ENCODE results near the gene CCDC148. TPM values are rescaled to one million over a fixed set of nuclear protein-coding genes. Genes with fewer than 3 reads are reported as not detected.

The CCDC148 gene
- total RNA-seq, 1 donor from 2014 or later: 0.36 TPM

- H3K4me1 Mint-ChIP-seq (ENCODE audit: low read depth): no peaks in the 10 kb centered on the region
- peaks cover 10% of the 10 kb centered on the region for H3K27me3 Mint-ChIP-seq (ENCODE audit: insufficient read depth)
- intact Hi-C loops (cut with micrococcal nuclease): no loop called here
- H3K9me3 Mint-ChIP-seq: no peaks in the 10 kb centered on the region
- H3K4me3 Mint-ChIP-seq: no peak overlapping the region
- H3K36me3 Mint-ChIP-seq (ENCODE audit: low read depth): no peaks in the 10 kb centered on the region
- DNase-seq (ENCODE audit: low spot score): no peak
- no peak overlapping the region for H3K27ac Mint-ChIP-seq
These were observed 53.9 kb downstream of the CCDC148 start for GRCh38 chr2:158402665-158403064.

- Mint-ChIP-seq H3K27ac (no peak overlapping the region), H3K4me3 (no peak overlapping the region), H3K9me3 (peaks cover under 1% of the 10 kb centered on the region), H3K36me3 (ENCODE audit: low read depth) (no peaks in the 10 kb centered on the region), H3K4me1 (ENCODE audit: low read depth) (peaks cover 9% of the 10 kb centered on the region), H3K27me3 (ENCODE audit: insufficient read depth) (peaks cover 8% of the 10 kb centered on the region)
- no peak for DNase-seq (ENCODE audit: low spot score)
- intact Hi-C loops (cut with micrococcal nuclease): no loop called here
These were observed 61.4 kb downstream of the CCDC148 start for GRCh38 chr2:158395166-158395565.

GRCh38 chr2:158394453-158394852 is 62.1 kb downstream of the CCDC148 start:
- Mint-ChIP-seq H3K27ac (no peak overlapping the region), H3K4me1 (ENCODE audit: low read depth) (peaks cover 9% of the 10 kb centered on the region), H3K27me3 (ENCODE audit: insufficient read depth) (peaks cover 8% of the 10 kb centered on the region), H3K36me3 (ENCODE audit: low read depth) (no peaks in the 10 kb centered on the region), H3K9me3 (peaks cover 4% of the 10 kb centered on the region), H3K4me3 (no peak overlapping the region)
- intact Hi-C loops (cut with micrococcal nuclease): no loop called here
- DNase-seq (ENCODE audit: low spot score): no peak

- Mint-ChIP-seq H3K27me3 (ENCODE audit: insufficient read depth) (peaks cover 8% of the 10 kb centered on the region), H3K27ac (no peak overlapping the region), H3K36me3 (ENCODE audit: low read depth) (no peaks in the 10 kb centered on the region), H3K4me1 (ENCODE audit: low read depth) (peaks cover 9% of the 10 kb centered on the region), H3K4me3 (no peak overlapping the region), H3K9me3 (peaks cover 4% of the 10 kb centered on the region)
- DNase-seq (ENCODE audit: low spot score): no peak
- intact Hi-C loops (cut with micrococcal nuclease): no loop called here
These were observed 62.7 kb downstream of the CCDC148 start for GRCh38 chr2:158393886-158394285.

- intact Hi-C loops (cut with micrococcal nuclease): loop anchor here (1.0 kb wide), 1 partner anchor 201 kb away; no protein-coding TSS in a partner anchor
- Mint-ChIP-seq H3K9me3 (peaks cover 4% of the 10 kb centered on the region), H3K36me3 (ENCODE audit: low read depth) (no peaks in the 10 kb centered on the region), H3K27me3 (ENCODE audit: insufficient read depth) (peaks cover 8% of the 10 kb centered on the region), H3K27ac (no peak overlapping the region), H3K4me3 (no peak overlapping the region), H3K4me1 (ENCODE audit: low read depth) (peaks cover 9% of the 10 kb centered on the region)
- DNase-seq (ENCODE audit: low spot score): no peak
These were observed 63.9 kb downstream of the CCDC148 start for GRCh38 chr2:158392687-158393086.

- intact Hi-C loops (cut with micrococcal nuclease): loop anchor here (1.0 kb wide), 1 partner anchor 201 kb away; no protein-coding TSS in a partner anchor
- H3K27ac Mint-ChIP-seq: no peak overlapping the region
- DNase-seq (ENCODE audit: low spot score): no peak
- H3K27me3 Mint-ChIP-seq (ENCODE audit: insufficient read depth): peaks cover 8% of the 10 kb centered on the region
- peaks cover 9% of the 10 kb centered on the region for H3K4me1 Mint-ChIP-seq (ENCODE audit: low read depth)
- no peaks in the 10 kb centered on the region for H3K36me3 Mint-ChIP-seq (ENCODE audit: low read depth)
- H3K9me3 Mint-ChIP-seq: peaks cover 4% of the 10 kb centered on the region
- H3K4me3 Mint-ChIP-seq: no peak overlapping the region
These were observed 64.7 kb downstream of the CCDC148 start for GRCh38 chr2:158391876-158392275.

GRCh38 chr2:158391361-158391760 is 65.2 kb downstream of the CCDC148 start:
- H3K4me1 Mint-ChIP-seq (ENCODE audit: low read depth): peaks cover 9% of the 10 kb centered on the region
- H3K9me3 Mint-ChIP-seq: peaks cover 4% of the 10 kb centered on the region
- H3K27ac Mint-ChIP-seq: no peak overlapping the region
- peaks cover 8% of the 10 kb centered on the region for H3K27me3 Mint-ChIP-seq (ENCODE audit: insufficient read depth)
- H3K36me3 Mint-ChIP-seq (ENCODE audit: low read depth): no peaks in the 10 kb centered on the region
- intact Hi-C loops (cut with micrococcal nuclease): no loop called here
- no peak for DNase-seq (ENCODE audit: low spot score)
- H3K4me3 Mint-ChIP-seq: no peak overlapping the region

GRCh38 chr2:158388159-158388558 is 68.4 kb downstream of the CCDC148 start:
- Mint-ChIP-seq H3K9me3 (peaks cover 4% of the 10 kb centered on the region), H3K27ac (no peak overlapping the region), H3K4me3 (no peak overlapping the region), H3K27me3 (ENCODE audit: insufficient read depth) (peaks cover 5% of the 10 kb centered on the region), H3K4me1 (ENCODE audit: low read depth) (peaks cover 9% of the 10 kb centered on the region), H3K36me3 (ENCODE audit: low read depth) (no peaks in the 10 kb centered on the region)
- intact Hi-C loops (cut with micrococcal nuclease): no loop called here
- no peak for DNase-seq (ENCODE audit: low spot score)

GRCh38 chr2:158385646-158386045 is 70.9 kb downstream of the CCDC148 start:
- intact Hi-C loops (cut with micrococcal nuclease): no loop called here
- H3K9me3 Mint-ChIP-seq: peaks cover 4% of the 10 kb centered on the region
- H3K4me3 Mint-ChIP-seq: no peak overlapping the region
- DNase-seq (ENCODE audit: low spot score): no peak
- peaks cover 5% of the 10 kb centered on the region for H3K27me3 Mint-ChIP-seq (ENCODE audit: insufficient read depth)
- no peak overlapping the region for H3K27ac Mint-ChIP-seq
- no peaks in the 10 kb centered on the region for H3K4me1 Mint-ChIP-seq (ENCODE audit: low read depth)
- no peaks in the 10 kb centered on the region for H3K36me3 Mint-ChIP-seq (ENCODE audit: low read depth)

GRCh38 chr2:158381978-158382377 is 74.6 kb downstream of the CCDC148 start:
- Mint-ChIP-seq H3K4me1 (ENCODE audit: low read depth) (no peaks in the 10 kb centered on the region), H3K36me3 (ENCODE audit: low read depth) (no peaks in the 10 kb centered on the region), H3K9me3 (no peaks in the 10 kb centered on the region), H3K27ac (no peak overlapping the region), H3K4me3 (no peak overlapping the region), H3K27me3 (ENCODE audit: insufficient read depth) (peaks cover 2% of the 10 kb centered on the region)
- intact Hi-C loops (cut with micrococcal nuclease): no loop called here
- DNase-seq (ENCODE audit: low spot score): no peak

GRCh38 chr2:158381205-158381604 is 75.3 kb downstream of the CCDC148 start:
- intact Hi-C loops (cut with micrococcal nuclease): no loop called here
- Mint-ChIP-seq H3K36me3 (ENCODE audit: low read depth) (no peaks in the 10 kb centered on the region), H3K27me3 (ENCODE audit: insufficient read depth) (peaks cover 4% of the 10 kb centered on the region), H3K9me3 (no peaks in the 10 kb centered on the region), H3K4me3 (no peak overlapping the region), H3K4me1 (ENCODE audit: low read depth) (no peaks in the 10 kb centered on the region), H3K27ac (no peak overlapping the region)
- no peak for DNase-seq (ENCODE audit: low spot score)

- Mint-ChIP-seq H3K4me1 (ENCODE audit: low read depth) (no peaks in the 10 kb centered on the region), H3K36me3 (ENCODE audit: low read depth) (no peaks in the 10 kb centered on the region), H3K27ac (no peak overlapping the region), H3K27me3 (ENCODE audit: insufficient read depth) (peaks cover 2% of the 10 kb centered on the region), H3K4me3 (no peak overlapping the region), H3K9me3 (no peaks in the 10 kb centered on the region)
- DNase-seq (ENCODE audit: low spot score): no peak
- intact Hi-C loops (cut with micrococcal nuclease): no loop called here
These were observed 75.8 kb downstream of the CCDC148 start for GRCh38 chr2:158380746-158381145.

GRCh38 chr2:158378926-158379325 is 77.6 kb downstream of the CCDC148 start:
- Mint-ChIP-seq H3K9me3 (no peaks in the 10 kb centered on the region), H3K4me1 (ENCODE audit: low read depth) (no peaks in the 10 kb centered on the region), H3K36me3 (ENCODE audit: low read depth) (no peaks in the 10 kb centered on the region), H3K4me3 (no peak overlapping the region), H3K27ac (no peak overlapping the region), H3K27me3 (ENCODE audit: insufficient read depth) (peaks cover 2% of the 10 kb centered on the region)
- no peak for DNase-seq (ENCODE audit: low spot score)
- intact Hi-C loops (cut with micrococcal nuclease): no loop called here

- Mint-ChIP-seq H3K9me3 (peaks cover 27% of the 10 kb centered on the region), H3K36me3 (ENCODE audit: low read depth) (no peaks in the 10 kb centered on the region), H3K4me3 (no peak overlapping the region), H3K4me1 (ENCODE audit: low read depth) (no peaks in the 10 kb centered on the region), H3K27ac (no peak overlapping the region), H3K27me3 (ENCODE audit: insufficient read depth) (peaks cover 4% of the 10 kb centered on the region)
- DNase-seq (ENCODE audit: low spot score): no peak
- intact Hi-C loops (cut with micrococcal nuclease): no loop called here
These were observed 90.2 kb downstream of the CCDC148 start for GRCh38 chr2:158366342-158366741.

Measured in activated T-helper 1 cell treated with anti-CD3 and anti-CD28 coated beads, Interleukin-12 subunit alpha, Interleukin-12 subunit beta, Interleukin-2, Interleukin-4 antibody, amounts not matched to agents 30 ng/mL and 10 ng/mL and 1 ng/mL, durations not matched to agents 14 hours and 24 hours and 36 hours (primary cell).